GM23248 (cell line): ENCODE data around the gene OLA1.

ENCODE experiments used
- EZH2 ChIP-seq: fragments of 200-600 bp; sonication (generic); IDR thresholded peaks from 2 replicates; pipeline ENCODE4 v1.6.1; 2018; ENCODE audit warnings: antibody characterized with exemption, mild to moderate bottlenecking; ENCODE audit not compliant: insufficient read depth, poor library complexity, severe bottlenecking
- EZH2phosphoT487 ChIP-seq: fragments of 200-600 bp; sonication (generic); IDR thresholded peaks from 2 replicates; pipeline ENCODE4 v1.6.1; 2018; ENCODE audit warnings: antibody characterized with exemption, moderate library complexity, mild to moderate bottlenecking, low read depth; ENCODE audit not compliant: insufficient read depth

- no peak for TF ChIP-seq EZH2phosphoT487
- no peak for TF ChIP-seq EZH2
Observed at GRCh38 chr2:174072857-174073256, 175.5 kb downstream of the OLA1 start.
